Parathyroid adenoma (tissue), 2 donors: Measurements from ENCODE around the gene ATRAID.

ENCODE experiments used
- H2AFZ ChIP-seq: fragments of 300-600 bp; sonication (generic); one replicate; pipeline ENCODE4 v1.7.0; 2017; ENCODE audit warnings: antibody characterized with exemption, mild to moderate bottlenecking
- H3K27ac ChIP-seq: fragments of 300-600 bp; sonication (generic); one replicate; pipeline ENCODE4 v1.7.0; 2017
- H3K27me3 ChIP-seq: fragments of 300-600 bp; sonication (generic); one replicate; pipeline ENCODE4 v1.7.0; 2017; ENCODE audit warnings: low read length; ENCODE audit not compliant: control insufficient read depth, insufficient read depth
- H3K36me3 ChIP-seq: fragments of 300-600 bp; sonication (generic); one replicate; pipeline ENCODE4 v1.7.0; 2017; ENCODE audit warnings: low read length; ENCODE audit not compliant: control insufficient read depth, insufficient read depth
- H3K4me1 ChIP-seq: fragments of 300-600 bp; sonication (generic); one replicate; pipeline ENCODE4 v1.7.0; 2017; ENCODE audit warnings: control low read depth
- H3K4me2 ChIP-seq: fragments of 300-600 bp; sonication (generic); one replicate; pipeline ENCODE4 v1.7.0; 2017; ENCODE audit warnings: low read length
- H3K4me3 ChIP-seq: fragments of 300-600 bp; sonication (generic); one replicate; pipeline ENCODE4 v1.7.0; 2017; ENCODE audit warnings: low read depth, low read length
- H3K79me2 ChIP-seq: fragments of 300-600 bp; sonication (generic); one replicate; pipeline ENCODE4 v1.7.0; 2017; ENCODE audit warnings: control low read depth
- H3K9ac ChIP-seq: fragments of 300-600 bp; sonication (generic); one replicate; pipeline ENCODE4 v1.7.0; 2017; ENCODE audit warnings: mild to moderate bottlenecking
- H3K9me3 ChIP-seq: fragments of 300-600 bp; sonication (generic); one replicate; pipeline ENCODE4 v1.7.0; 2017; ENCODE audit warnings: low read length; ENCODE audit not compliant: control insufficient read depth
- CTCF ChIP-seq: fragments of 300-600 bp; sonication (generic); IDR thresholded peaks from one replicate; pipeline ENCODE4 v1.7.0; 2017; ENCODE audit warnings: antibody characterized with exemption, mild to moderate bottlenecking
- donor health status: primary hyperparathyroidism.

ATRAID gene

GRCh38 chr2:27178469-27178868 is 33.4 kb upstream of the ATRAID start:
- Histone ChIP-seq H2AFZ (no peak overlapping the region), H3K27ac (no peak overlapping the region), H3K36me3 (no peaks in the 10 kb centered on the region), H3K9ac (no peak overlapping the region), H3K27me3 (no peaks in the 10 kb centered on the region), H3K4me2 (no peak overlapping the region), H3K4me3 (no peak overlapping the region), H3K79me2 (no peaks in the 10 kb centered on the region), H3K9me3 (no peaks in the 10 kb centered on the region), H3K4me1 (peaks cover 4% of the 10 kb centered on the region)
- no peak for TF ChIP-seq CTCF

- H3K27me3 ChIP-seq = no peaks in the 10 kb centered on the region
- no peak overlapping the region for H3K9ac ChIP-seq
- H3K4me2 ChIP-seq = no peak overlapping the region
- no peak overlapping the region for H3K27ac ChIP-seq
- TF ChIP-seq CTCF = no peak
- H3K36me3 ChIP-seq = no peaks in the 10 kb centered on the region
- no peak overlapping the region for H2AFZ ChIP-seq
- peaks cover 4% of the 10 kb centered on the region for H3K4me1 ChIP-seq
- no peaks in the 10 kb centered on the region for H3K79me2 ChIP-seq
- H3K4me3 ChIP-seq = no peak overlapping the region
- no peaks in the 10 kb centered on the region for H3K9me3 ChIP-seq
Observed at GRCh38 chr2:27179344-27180000, 32.4 kb upstream of the ATRAID start.

- no peaks in the 10 kb centered on the region for H3K36me3 ChIP-seq
- no peaks in the 10 kb centered on the region for H3K9me3 ChIP-seq
- peaks cover 4% of the 10 kb centered on the region for H3K4me1 ChIP-seq
- no peaks in the 10 kb centered on the region for H3K27me3 ChIP-seq
- H3K9ac ChIP-seq = no peak overlapping the region
- H3K4me3 ChIP-seq = no peak overlapping the region
- no peak overlapping the region for H3K4me2 ChIP-seq
- no peak overlapping the region for H2AFZ ChIP-seq
- no peaks in the 10 kb centered on the region for H3K79me2 ChIP-seq
- H3K27ac ChIP-seq = no peak overlapping the region
- TF ChIP-seq CTCF = no peak
Observed at GRCh38 chr2:27182346-27182745, 29.5 kb upstream of the ATRAID start.

GRCh38 chr2:27184115-27184514 is 27.7 kb upstream of the ATRAID start:
- H3K27me3 ChIP-seq = no peaks in the 10 kb centered on the region

More at GRCh38 chr2:27184115-27184514, 27.7 kb upstream of the ATRAID start:
- Histone ChIP-seq H3K4me2 (no peak overlapping the region), H3K4me1 (no peaks in the 10 kb centered on the region), H2AFZ (no peak overlapping the region), H3K9me3 (no peaks in the 10 kb centered on the region), H3K36me3 (no peaks in the 10 kb centered on the region), H3K9ac (no peak overlapping the region), H3K27ac (no peak overlapping the region), H3K4me3 (no peak overlapping the region), H3K79me2 (no peaks in the 10 kb centered on the region)
- no peak for TF ChIP-seq CTCF
